ENCODE results near the gene EVPL.

EVPL gene

DNA sequence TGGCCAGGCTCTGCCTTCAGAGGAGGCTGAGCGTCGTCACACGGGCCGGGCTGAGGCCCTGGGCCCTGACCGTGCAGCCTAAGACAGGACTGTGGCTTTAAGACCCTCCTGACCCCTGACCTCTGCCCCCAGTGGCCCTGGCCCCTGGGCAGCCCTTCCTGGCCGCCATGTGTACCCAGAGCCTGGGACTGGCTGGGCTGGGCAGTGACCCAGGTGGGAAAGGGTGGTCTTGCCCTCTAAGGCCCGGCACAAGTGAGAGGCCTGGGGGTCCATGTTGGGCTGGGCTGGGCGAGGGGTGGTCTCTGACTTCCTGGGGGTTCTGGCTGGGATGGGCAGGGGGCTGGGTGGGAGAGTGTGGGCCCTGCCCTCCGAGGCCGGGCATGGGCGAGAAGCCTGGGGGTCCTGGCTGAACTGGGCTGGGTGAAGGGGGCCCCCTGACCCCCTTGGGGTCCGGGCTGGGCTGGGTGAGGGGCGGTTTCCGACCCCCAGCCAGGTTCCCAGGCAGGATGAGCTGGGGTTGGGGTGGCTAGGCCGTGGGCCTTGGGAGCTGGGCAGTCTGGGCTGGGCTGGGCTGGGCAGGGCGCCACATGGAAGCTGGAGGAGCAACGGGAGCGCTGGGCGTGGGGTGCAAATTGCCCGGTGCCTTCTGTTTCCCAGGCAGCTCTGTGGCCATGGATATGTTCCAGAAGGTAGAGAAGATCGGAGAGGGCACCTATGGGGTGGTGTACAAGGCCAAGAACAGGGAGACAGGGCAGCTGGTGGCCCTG, 26.2 kb downstream of the EVPL start, which contains the start of gene CDK3:
Gene CDK3, plus strand, starts transcription at position 101 of the 767 bp plus-strand sequence. Its CDS starts 571 bp downstream, at position 672.
- no peaks in the 10 kb centered on the region for H3K9me3 Mint-ChIP-seq
- no peak within 1 kb of the TSS for H3K27ac Mint-ChIP-seq
- H3K4me1 Mint-ChIP-seq, result peaks cover 39% of the 10 kb centered on the region
- no peak for DNase-seq
- H3K27me3 Mint-ChIP-seq (ENCODE audit: low read depth, poor library complexity), result no peaks in the 10 kb centered on the region
- TF ChIP-seq, protein P1, sequence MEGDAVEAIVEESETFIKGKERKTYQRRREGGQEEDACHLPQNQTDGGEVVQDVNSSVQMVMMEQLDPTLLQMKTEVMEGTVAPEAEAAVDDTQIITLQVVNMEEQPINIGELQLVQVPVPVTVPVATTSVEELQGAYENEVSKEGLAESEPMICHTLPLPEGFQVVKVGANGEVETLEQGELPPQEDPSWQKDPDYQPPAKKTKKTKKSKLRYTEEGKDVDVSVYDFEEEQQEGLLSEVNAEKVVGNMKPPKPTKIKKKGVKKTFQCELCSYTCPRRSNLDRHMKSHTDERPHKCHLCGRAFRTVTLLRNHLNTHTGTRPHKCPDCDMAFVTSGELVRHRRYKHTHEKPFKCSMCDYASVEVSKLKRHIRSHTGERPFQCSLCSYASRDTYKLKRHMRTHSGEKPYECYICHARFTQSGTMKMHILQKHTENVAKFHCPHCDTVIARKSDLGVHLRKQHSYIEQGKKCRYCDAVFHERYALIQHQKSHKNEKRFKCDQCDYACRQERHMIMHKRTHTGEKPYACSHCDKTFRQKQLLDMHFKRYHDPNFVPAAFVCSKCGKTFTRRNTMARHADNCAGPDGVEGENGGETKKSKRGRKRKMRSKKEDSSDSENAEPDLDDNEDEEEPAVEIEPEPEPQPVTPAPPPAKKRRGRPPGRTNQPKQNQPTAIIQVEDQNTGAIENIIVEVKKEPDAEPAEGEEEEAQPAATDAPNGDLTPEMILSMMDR (IDR thresholded peaks at IDR 0.05), result peak; percentile 40
- peaks cover 13% of the 10 kb centered on the region for H3K36me3 Mint-ChIP-seq (ENCODE audit: low read depth)
- no peak within 1 kb of the TSS for H3K4me3 Mint-ChIP-seq

DNA sequence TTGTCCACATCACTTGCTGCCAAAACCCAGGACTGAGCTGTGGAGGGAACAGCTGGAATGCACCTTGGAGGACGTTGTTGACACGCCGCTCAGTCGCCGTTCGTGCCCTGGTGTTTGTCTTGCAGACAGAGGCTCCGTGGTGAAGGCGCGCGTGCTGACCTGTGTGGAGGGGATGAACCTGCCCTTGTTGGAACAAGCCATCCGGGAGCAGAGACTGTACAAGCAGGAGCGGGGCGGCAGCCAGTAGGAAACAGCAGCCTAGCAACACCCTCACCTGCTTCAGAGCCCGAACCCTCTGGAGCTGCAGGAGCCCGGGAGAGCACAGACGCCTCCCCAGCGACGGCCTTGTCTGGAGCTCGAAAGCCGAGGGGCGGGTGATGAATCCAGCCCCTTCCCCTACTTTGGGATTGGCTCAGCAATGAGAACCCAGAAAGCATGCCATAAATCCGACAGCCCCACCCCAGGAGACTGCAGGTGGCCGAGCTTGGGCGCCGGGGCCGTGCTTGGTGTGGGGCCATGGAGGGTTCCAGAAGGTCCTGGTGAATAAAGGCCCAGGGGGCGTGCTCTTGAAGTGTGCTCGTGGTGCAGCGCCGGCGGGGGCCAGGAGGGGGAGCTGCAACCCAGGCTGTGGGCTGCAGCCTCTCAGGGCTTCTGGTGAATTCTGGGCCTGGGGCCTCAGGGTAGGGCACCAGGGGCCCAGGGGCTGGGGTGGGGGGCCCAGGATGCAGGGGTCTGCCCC, 26.9 kb downstream of the EVPL start:
- H3K9me3 Mint-ChIP-seq, result no peaks in the 10 kb centered on the region
- peaks cover 31% of the 10 kb centered on the region for H3K4me1 Mint-ChIP-seq
- no peak overlapping the region for H3K4me3 Mint-ChIP-seq
- TF ChIP-seq, protein P1 (IDR thresholded peaks at IDR 0.05), result peak; percentile 85
- no peaks in the 10 kb centered on the region for H3K27me3 Mint-ChIP-seq (ENCODE audit: low read depth, poor library complexity)
- DNase-seq, result peak; percentile 82
- no peak overlapping the region for H3K27ac Mint-ChIP-seq
- H3K36me3 Mint-ChIP-seq (ENCODE audit: low read depth), result peaks cover 10% of the 10 kb centered on the region

DNA sequence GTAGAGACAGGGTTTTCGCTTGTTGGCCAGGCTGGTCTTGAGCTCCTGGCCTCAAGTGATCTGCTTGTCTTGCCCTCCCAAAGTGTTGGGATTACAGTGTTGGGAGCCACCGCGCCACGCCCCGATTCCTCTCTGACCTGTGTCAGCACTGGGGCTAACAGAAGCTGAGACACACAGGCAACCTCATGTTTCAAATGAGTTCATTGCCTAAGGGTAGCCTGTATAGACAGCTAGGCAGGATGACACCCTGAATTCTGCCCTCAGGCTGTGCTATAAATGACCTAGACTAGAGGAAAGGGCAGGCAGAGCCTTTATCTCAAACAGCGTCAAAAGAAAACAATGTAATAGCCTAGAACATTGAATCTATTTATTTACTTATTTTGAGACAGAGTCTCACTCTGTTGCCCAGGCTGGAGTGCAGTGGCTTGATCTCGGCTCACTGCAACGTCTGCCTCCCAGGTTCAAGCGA, 28.7 kb downstream of the EVPL start:
- TF ChIP-seq, protein P1 (IDR thresholded peaks at IDR 0.05), result no peak
- Mint-ChIP-seq H3K9me3 (no peaks in the 10 kb centered on the region), H3K27me3 (ENCODE audit: low read depth, poor library complexity) (no peaks in the 10 kb centered on the region), H3K4me3 (no peak overlapping the region), H3K4me1 (peaks cover 30% of the 10 kb centered on the region), H3K27ac (no peak overlapping the region), H3K36me3 (ENCODE audit: low read depth) (peaks cover 11% of the 10 kb centered on the region)
- DNase-seq, result no peak

DNA sequence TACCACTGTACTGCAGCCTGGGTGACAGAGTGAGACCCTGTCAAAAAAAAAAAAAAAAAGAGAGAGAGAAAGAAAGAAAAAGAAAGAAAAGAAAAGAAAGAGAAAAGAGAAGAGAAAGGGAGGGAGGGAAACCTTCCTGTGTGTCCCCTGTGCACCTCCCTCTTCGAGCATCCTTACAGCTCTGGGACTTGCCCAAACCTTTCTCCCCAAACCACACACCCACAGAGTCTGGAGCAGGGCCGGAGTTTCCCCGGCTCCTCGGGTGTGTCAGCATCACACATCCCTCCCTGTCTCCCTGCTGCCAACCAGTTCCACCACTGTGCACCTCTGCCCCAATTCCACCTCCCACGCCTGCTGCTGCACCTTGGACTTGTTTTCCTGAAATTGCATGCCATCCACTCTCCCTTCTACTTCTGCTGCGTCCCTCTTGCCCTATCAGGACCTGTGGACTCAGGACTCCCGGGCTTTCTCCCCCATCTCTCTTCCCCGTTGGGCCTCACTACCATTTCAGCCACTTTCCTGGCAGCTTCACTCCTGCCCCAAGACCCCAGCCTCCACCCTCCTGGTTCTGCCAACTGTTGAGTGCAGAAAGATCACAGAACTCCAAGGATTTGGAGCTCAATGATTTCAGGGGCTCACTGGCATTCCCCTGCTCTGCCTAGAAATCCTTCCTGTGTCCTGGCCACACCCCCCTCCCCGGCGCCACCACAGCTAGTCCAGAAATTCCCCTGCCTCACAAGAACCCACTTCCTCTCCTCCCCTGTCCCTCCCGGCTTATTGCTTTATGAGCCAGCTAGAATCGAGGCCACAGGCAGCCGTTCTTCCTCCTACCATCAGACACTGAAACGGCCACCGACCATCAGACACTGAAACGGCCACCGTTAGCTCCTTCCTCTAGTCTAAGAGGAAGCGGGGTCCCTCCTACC, 30.2 kb downstream of the EVPL start:
- no peaks in the 10 kb centered on the region for H3K9me3 Mint-ChIP-seq
- peak; percentile 60 for DNase-seq
- peaks cover 30% of the 10 kb centered on the region for H3K4me1 Mint-ChIP-seq
- TF ChIP-seq, protein P1 (IDR thresholded peaks at IDR 0.05), result no peak
- H3K4me3 Mint-ChIP-seq, result peak overlapping the region; percentile 55
- H3K27me3 Mint-ChIP-seq (ENCODE audit: low read depth, poor library complexity), result no peaks in the 10 kb centered on the region
- H3K36me3 Mint-ChIP-seq (ENCODE audit: low read depth), result peaks cover 21% of the 10 kb centered on the region
- peak overlapping the region; percentile 66 for H3K27ac Mint-ChIP-seq

DNA sequence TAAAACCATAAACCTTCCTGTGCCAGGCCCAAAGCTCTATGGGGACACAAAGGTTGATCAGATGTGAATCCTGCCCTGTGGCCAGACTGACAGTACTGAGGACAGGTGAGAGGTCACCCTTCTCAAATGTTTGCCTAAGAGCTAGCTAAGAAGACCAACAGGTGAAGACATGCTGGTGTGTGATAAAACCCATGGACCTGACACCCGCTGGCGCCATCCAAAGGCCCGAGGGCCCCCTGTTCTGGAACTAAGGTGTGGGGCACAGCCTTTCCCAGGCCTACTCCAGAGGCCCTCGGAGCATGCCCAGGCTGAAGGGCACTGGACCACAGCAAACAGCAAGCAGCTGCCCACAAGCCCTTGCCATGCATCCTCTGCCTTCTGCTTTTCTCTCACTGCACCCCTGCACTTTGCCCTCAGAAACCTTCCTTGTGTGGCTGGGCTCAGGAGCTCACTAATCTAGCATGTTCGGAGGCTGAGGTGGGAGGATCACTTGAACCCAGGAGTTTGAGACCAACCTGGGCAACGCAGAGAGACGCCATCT, 31.7 kb downstream of the EVPL start:
- TF ChIP-seq, protein P1 (IDR thresholded peaks at IDR 0.05), result no peak
- Mint-ChIP-seq H3K4me1 (peaks cover 30% of the 10 kb centered on the region), H3K36me3 (ENCODE audit: low read depth) (peaks cover 29% of the 10 kb centered on the region), H3K9me3 (no peaks in the 10 kb centered on the region), H3K27ac (no peak overlapping the region), H3K4me3 (no peak overlapping the region), H3K27me3 (ENCODE audit: low read depth, poor library complexity) (no peaks in the 10 kb centered on the region)
- DNase-seq, result no peak
